Choroid plexus epithelial cell (primary cell): Measurements from ENCODE around the gene PGBD4.
A peak's percentile ranks its signal among the peaks of the same experiment; 100 is the strongest.

Experiments used
- DNase-seq: peaks from one replicate; pipeline ENCODE4 v3.0.0-alpha.2; 2010; ENCODE audit warnings: low read depth
- H3K4me3 ChIP-seq: 2 replicates; pipeline ENCODE4 v1.5.1; 2011; ENCODE audit warnings: low read depth, mild to moderate bottlenecking, control low read depth, low read length, moderate library complexity
- TF ChIP-seq, protein P1 (sequence below): conservative IDR thresholded peaks from 2 replicates; pipeline ENCODE4 v1.5.1; 2011; ENCODE audit warnings: low read depth, mild to moderate bottlenecking, control low read depth, inconsistent platforms, low read length, moderate library complexity

PGBD4 gene

DNA sequence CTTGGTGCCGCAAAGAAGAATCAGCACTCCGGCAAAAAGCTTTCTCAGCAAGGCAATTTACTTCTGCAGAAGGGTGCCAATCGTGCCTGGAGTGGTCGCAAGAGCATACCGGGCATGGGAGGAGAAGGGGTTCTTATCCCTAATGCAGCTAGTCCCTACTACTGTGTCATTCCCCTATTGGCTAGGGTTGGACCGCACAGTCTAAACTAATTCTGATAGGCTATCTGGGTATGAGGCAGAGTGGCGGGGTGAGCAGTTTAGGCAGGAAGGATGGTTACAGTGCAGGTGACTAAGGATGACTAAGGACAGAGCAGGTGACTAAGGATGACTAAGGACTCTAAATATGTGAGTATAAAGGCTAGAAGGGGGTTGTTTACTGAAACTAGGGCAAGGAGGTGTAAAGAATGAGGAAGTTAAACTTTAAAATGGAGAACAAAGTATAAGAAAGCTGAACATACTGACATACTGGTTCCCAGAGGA is 52.9 kb downstream of the PGBD4 start:
- TF ChIP-seq, protein P1, sequence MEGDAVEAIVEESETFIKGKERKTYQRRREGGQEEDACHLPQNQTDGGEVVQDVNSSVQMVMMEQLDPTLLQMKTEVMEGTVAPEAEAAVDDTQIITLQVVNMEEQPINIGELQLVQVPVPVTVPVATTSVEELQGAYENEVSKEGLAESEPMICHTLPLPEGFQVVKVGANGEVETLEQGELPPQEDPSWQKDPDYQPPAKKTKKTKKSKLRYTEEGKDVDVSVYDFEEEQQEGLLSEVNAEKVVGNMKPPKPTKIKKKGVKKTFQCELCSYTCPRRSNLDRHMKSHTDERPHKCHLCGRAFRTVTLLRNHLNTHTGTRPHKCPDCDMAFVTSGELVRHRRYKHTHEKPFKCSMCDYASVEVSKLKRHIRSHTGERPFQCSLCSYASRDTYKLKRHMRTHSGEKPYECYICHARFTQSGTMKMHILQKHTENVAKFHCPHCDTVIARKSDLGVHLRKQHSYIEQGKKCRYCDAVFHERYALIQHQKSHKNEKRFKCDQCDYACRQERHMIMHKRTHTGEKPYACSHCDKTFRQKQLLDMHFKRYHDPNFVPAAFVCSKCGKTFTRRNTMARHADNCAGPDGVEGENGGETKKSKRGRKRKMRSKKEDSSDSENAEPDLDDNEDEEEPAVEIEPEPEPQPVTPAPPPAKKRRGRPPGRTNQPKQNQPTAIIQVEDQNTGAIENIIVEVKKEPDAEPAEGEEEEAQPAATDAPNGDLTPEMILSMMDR, result no peak
- peak; percentile 5 for DNase-seq
- no peak overlapping the region for H3K4me3 ChIP-seq

DNA sequence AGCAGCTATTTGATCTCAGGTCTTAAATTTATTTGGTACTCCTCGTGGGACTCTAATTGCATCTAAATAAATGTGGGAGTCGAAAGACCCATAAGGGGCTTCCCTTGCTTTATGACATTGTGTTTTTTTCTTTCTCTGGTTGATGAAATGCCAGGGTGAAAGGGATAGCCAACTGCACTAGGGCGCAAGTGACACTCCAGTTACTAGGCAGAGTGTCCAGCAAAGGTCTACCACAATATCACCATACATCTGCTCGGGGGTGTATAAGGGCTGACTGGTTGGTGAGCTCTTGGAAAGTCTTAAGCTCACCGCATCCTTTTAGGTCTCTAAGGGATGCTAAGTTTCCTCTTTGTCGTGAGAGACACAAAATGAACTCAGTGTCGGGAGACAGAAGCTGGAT is 54.0 kb downstream of the PGBD4 start:
- no peak for DNase-seq
- TF ChIP-seq, protein P1, result no peak
- H3K4me3 ChIP-seq, result no peak overlapping the region
